H1 (cell line): Measurements from ENCODE around the gene PLCH2.

Experiments used
- CEBPB ChIP-seq: IDR thresholded peaks from 2 replicates; pipeline ENCODE4 v1.6.1; 2012; ENCODE audit warnings: low read depth, low read length
- CHD2 ChIP-seq: IDR thresholded peaks from 2 replicates; pipeline ENCODE4 v1.6.1; 2012; ENCODE audit warnings: low read length, improper control_type of control experiment
- CTCF ChIP-seq, 3 experiments: IDR thresholded peaks; 1 replicate in 2 of 3; 2 replicates in 1 of 3; pipeline versions ENCODE4 v1.5.1 to v1.6.1; 2011; ENCODE audit warnings: low read length in 3 of 3, mild to moderate bottlenecking in 3 of 3, inconsistent platforms in 2 of 3, low read depth in 1 of 3, moderate library complexity in 1 of 3; ENCODE audit not compliant: insufficient read depth in 1 of 3; ENCODE audit errors: control extremely low read depth in 1 of 3
- EZH2 ChIP-seq: fragments of 200-600 bp; sonication (generic); IDR thresholded peaks from 2 replicates; pipeline ENCODE4 v1.7.1; 2012; ENCODE audit warnings: low read depth, mild to moderate bottlenecking, moderate library complexity, low read length, inconsistent platforms; ENCODE audit not compliant: severe bottlenecking
- HDAC2 ChIP-seq, 2 experiments: fragments of 300-600 bp in 1 of 2; sonication (generic) in 1 of 2; IDR thresholded peaks; 2 replicates each; pipeline ENCODE4 v1.6.1; 2011 to 2012; ENCODE audit warnings: low read depth in 2 of 2, low read length in 2 of 2, mild to moderate bottlenecking in 2 of 2, moderate library complexity in 2 of 2, borderline replicate concordance in 1 of 2, inconsistent platforms in 1 of 2
- POLR2A ChIP-seq, 2 experiments: IDR thresholded peaks; 1 replicate in 1 of 2; 2 replicates in 1 of 2; pipeline ENCODE4 v1.6.1; 2011; ENCODE audit warnings: low read depth in 2 of 2, low read length in 2 of 2, mild to moderate bottlenecking in 2 of 2; ENCODE audit errors: control extremely low read depth in 1 of 2
- POLR2AphosphoS5 ChIP-seq: IDR thresholded peaks from 2 replicates; pipeline ENCODE4 v1.6.1; 2011; ENCODE audit warnings: low read depth, low read length
- RAD21 ChIP-seq, 2 experiments: IDR thresholded peaks in 1 of 2; conservative IDR thresholded peaks in 1 of 2; 2 replicates each; pipeline ENCODE4 v1.6.1; 2011; ENCODE audit warnings: low read depth in 2 of 2, low read length in 2 of 2, improper control_type of control experiment in 1 of 2, inconsistent platforms in 1 of 2, mild to moderate bottlenecking in 1 of 2, moderate library complexity in 1 of 2
- SIN3A ChIP-seq, 2 experiments: IDR thresholded peaks in 1 of 2; conservative IDR thresholded peaks in 1 of 2; 2 replicates each; pipeline ENCODE4 v1.6.1; 2011 to 2012; ENCODE audit warnings: low read length in 2 of 2, improper control_type of control experiment in 1 of 2, low read depth in 1 of 2, mild to moderate bottlenecking in 1 of 2
- TBP ChIP-seq: IDR thresholded peaks from 2 replicates; pipeline ENCODE4 v1.6.1; 2011; ENCODE audit warnings: low read depth, low read length, improper control_type of control experiment
- ZNF274 ChIP-seq: IDR thresholded peaks from 2 replicates; pipeline ENCODE4 v1.7.0; 2012; ENCODE audit warnings: low read length, borderline replicate concordance; ENCODE audit errors: extremely low read depth

DNA sequence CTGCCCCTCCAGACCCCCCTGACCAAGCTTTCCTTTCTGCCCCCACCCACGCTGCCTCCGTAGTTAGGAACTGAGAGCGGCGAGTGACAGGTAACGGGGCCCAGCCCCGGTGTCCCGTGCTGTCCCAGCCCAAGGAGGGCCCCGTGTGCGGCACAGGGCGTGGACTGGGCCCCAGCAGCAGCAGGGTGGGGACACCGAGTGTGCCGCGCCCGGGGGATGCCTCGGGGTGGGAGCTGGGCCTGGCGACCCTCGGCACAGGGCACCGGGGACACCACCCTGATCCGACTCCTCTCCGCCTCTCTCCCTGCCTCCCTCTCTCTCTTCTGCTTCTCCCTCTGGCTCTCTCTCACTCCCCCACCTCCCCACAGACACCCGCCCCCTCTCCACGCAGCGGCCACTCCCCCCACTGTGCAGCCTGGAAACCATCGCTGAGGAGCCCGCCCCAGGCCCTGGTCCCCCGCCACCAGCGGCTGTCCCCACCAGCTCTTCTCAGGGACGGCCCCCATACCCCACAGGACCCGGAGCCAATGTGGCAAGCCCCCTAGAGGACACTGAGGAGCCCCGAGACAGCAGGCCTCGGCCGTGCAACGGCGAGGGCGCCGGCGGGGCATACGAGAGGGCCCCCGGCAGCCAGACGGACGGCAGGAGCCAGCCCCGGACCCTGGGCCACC is 27.6 kb downstream of the PLCH2 start:
- TF ChIP-seq ZNF274 = no peak
- TF ChIP-seq CHD2 = no peak
- TF ChIP-seq POLR2AphosphoS5 = no peak
- TF ChIP-seq CTCF (IDR thresholded peaks at IDR 0.05; ENCODE audit: control extremely low read depth in 1 of 3, insufficient read depth in 1 of 3, low read depth in 1 of 3, low read length in 3 of 3) = peak in 1 of 3 experiments; percentile 16; a peak in 1 of 4 replicates
- TF ChIP-seq TBP = no peak
- no peak for TF ChIP-seq POLR2A (IDR thresholded peaks at IDR 0.05; ENCODE audit: control extremely low read depth in 1 of 2, low read depth in 2 of 2, low read length in 2 of 2)
- no peak for TF ChIP-seq HDAC2 (IDR thresholded peaks at IDR 0.05; ENCODE audit: borderline replicate concordance in 1 of 2, low read depth in 2 of 2, low read length in 2 of 2)
- TF ChIP-seq CEBPB = no peak
- TF ChIP-seq SIN3A (conservative IDR thresholded peaks at IDR 0.05 in 1 of 2, IDR thresholded peaks at IDR 0.05 in 1 of 2; ENCODE audit: low read depth in 1 of 2, low read length in 2 of 2) = no peak
- no peak for TF ChIP-seq EZH2
- TF ChIP-seq RAD21 (IDR thresholded peaks at IDR 0.05 in 1 of 2, conservative IDR thresholded peaks at IDR 0.05 in 1 of 2; ENCODE audit: low read depth in 2 of 2, low read length in 2 of 2) = no peak; a peak in 1 of 4 replicates
